GM10266 (cell line): Measurements from ENCODE around the gene SYT9.

ENCODE experiments used
- DNase-seq: peaks from one replicate; pipeline ENCODE4 v3.0.0; 2012; ENCODE audit errors: extremely low spot score
- TF ChIP-seq, protein P1 (sequence below): IDR thresholded peaks from 2 replicates; pipeline ENCODE4 v1.5.1; 2012; ENCODE audit warnings: mild to moderate bottlenecking, low read depth; ENCODE audit not compliant: control insufficient read depth, insufficient read depth; ENCODE audit errors: missing control alignments

SYT9 gene

DNA sequence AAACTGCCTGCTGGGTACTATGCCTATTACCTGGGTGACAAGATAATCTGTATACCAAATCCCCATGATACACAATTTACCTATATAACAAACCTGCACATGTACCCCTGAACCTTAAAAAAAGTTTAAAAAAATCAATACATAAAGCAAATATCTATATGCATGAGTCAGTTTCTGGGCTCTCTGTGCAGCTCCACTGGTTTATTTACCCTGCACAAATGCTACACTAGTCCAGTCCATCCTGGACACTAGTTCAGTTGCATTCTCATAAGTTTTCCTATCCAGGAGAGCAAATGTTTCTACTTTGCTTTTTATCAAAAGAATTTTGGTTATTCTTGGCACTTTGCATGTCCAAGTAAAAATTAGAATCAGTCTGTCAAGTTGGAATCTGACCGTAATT, 133.8 kb downstream of the SYT9 start:
- TF ChIP-seq, protein P1, sequence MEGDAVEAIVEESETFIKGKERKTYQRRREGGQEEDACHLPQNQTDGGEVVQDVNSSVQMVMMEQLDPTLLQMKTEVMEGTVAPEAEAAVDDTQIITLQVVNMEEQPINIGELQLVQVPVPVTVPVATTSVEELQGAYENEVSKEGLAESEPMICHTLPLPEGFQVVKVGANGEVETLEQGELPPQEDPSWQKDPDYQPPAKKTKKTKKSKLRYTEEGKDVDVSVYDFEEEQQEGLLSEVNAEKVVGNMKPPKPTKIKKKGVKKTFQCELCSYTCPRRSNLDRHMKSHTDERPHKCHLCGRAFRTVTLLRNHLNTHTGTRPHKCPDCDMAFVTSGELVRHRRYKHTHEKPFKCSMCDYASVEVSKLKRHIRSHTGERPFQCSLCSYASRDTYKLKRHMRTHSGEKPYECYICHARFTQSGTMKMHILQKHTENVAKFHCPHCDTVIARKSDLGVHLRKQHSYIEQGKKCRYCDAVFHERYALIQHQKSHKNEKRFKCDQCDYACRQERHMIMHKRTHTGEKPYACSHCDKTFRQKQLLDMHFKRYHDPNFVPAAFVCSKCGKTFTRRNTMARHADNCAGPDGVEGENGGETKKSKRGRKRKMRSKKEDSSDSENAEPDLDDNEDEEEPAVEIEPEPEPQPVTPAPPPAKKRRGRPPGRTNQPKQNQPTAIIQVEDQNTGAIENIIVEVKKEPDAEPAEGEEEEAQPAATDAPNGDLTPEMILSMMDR, result no peak
- DNase-seq, result no peak

GRCh38 chr11:7413961-7414915, 162.5 kb downstream of the SYT9 start:
- DNase-seq, result no peak
- TF ChIP-seq, protein P1, result no peak

DNA sequence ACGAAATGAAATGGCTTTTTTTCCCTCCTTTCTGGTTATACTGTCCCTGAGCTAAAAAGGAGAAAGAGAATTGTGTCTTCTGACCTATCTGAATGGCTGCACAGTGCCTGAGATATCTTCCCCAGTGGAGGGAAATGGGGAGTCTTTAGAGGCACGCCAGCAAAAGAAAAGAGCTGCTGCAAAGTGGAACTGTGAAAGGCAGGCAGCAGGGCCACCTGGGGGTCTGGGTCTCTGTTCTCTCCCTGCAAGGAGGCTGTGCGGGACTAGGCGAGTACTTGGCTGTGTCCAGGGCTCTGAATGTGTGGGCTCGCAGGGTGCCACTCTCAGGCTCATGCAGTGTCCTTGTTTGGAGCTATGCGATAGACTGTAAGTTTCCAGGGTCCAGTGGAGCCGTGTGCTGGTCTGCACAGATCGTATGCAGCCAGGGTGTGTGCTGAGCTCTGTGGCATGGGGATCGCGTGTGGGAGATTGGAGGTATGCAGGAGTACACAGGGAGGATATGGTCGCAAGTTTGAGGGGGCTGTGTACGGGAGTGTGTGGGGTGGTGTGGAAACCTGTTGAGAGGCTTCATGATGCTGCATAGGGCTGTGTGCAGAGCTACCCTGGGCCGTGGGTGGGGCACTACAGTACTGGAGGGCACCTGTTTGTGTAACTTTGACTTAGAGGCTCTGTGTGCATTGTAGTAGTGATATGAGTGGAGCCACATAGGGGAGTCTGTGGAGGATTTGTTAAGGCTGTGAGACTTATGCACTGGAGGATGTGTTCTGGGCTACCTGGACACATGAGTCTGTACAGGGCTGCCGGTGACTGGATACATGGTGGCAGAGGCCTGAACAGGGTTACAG, 163.5 kb downstream of the SYT9 start:
- TF ChIP-seq, protein P1, result no peak
- no peak for DNase-seq

DNA sequence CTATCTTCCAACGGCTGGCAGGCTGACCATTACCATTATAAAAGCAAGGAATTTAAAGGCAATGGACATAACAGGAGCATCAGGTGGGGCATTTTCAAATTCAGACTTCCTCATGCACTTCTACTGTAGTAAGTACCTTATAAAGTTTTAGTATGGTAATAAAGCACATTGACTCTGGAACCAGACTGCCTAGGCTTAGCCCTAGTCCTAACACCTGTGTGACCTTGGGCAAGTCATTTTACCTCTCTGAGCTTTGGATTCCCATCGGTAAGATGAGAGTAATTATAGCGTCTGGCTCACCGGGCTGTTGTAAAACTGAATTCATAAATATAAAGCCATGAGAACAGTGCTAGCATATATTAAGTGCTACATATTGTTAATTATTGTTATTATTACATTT, 164.4 kb downstream of the SYT9 start:
- no peak for DNase-seq
- TF ChIP-seq, protein P1, result no peak

DNA sequence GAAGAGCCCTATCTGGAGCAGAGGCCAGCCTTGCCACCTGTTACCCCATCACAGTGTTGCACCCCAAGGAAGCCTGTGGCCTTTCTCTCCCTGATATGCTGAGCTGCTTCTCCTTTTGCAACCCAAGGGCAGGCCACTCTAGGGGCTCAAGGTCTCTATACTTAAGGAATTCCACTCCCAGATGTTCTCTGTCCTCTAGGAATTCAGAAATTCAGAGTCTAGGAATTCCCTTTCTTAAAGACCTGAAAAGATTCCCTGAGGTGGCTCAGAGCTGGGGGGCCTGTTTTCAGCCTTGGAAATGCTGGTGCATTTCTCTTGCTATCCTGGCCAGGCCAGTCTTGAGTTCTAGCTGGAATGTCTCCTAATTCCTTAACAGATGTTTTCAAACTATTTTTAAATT, 165.6 kb downstream of the SYT9 start:
- TF ChIP-seq, protein P1, result no peak

GRCh38 chr11:7418061-7418460, 166.4 kb downstream of the SYT9 start:
- TF ChIP-seq, protein P1, result no peak
- DNase-seq, result no peak

More for the DNA sequence above, 165.6 kb downstream of the SYT9 start:
- no peak for DNase-seq
